Upper lobe of right lung (tissue), 1 donor: ENCODE measurements around the gene PDK2. TPM values are rescaled to one million over a fixed set of nuclear protein-coding genes. Genes with fewer than 3 reads are reported as not detected.

ENCODE experiments used
- ATAC-seq: fragments of 200-7000 bp; cut with Tn5 transposase; one replicate; pipeline ENCODE4 v1.9.1; 2020; ENCODE audit warnings: mild to moderate bottlenecking, moderate library complexity
- DNase-seq: peaks from one replicate; pipeline ENCODE4 v3.0.0-alpha.2; 2020
- H3K27ac ChIP-seq: fragments of 200-600 bp; one replicate; pipeline ENCODE4 v1.8.0; 2022
- H3K27me3 ChIP-seq: fragments of 200-600 bp; one replicate; pipeline ENCODE4 v1.8.0; 2022; ENCODE audit warnings: mild to moderate bottlenecking
- H3K36me3 ChIP-seq: fragments of 200-600 bp; one replicate; pipeline ENCODE4 v1.8.0; 2022
- H3K4me1 ChIP-seq: fragments of 200-600 bp; one replicate; pipeline ENCODE4 v1.8.0; 2022
- H3K4me3 ChIP-seq: fragments of 200-600 bp; one replicate; pipeline ENCODE4 v1.8.0; 2022; ENCODE audit warnings: mild to moderate bottlenecking
- H3K9me3 ChIP-seq: fragments of 200-600 bp; one replicate; pipeline ENCODE4 v1.8.0; 2022
- intact Hi-C: fragments of 100-400 bp; cut with DNase I; formaldehyde crosslinking; loops from one replicate; pipeline ENCODE4 v1.11.0; 2022
- total RNA-seq: library from RNA; stranded (reverse); fragmentation: NEBNext Ultra II Directional; extraction: Animal tissue kit (Norgen Biotek cat#: 25700); gene quantifications from one replicate; pipeline ENCODE4 v1.2.1, GENCODE V29; 2021
- TF ChIP-seq, protein P1 (sequence below): fragments of 200-600 bp; IDR thresholded peaks from one replicate; pipeline ENCODE4 v1.8.0; 2022; ENCODE audit warnings: antibody characterized with exemption
- donor health status: DM: no; HTN: yes; CAD: no; lungs with severe emphysema.

Gene PDK2
- total RNA-seq, 1 donor from 2014 or later = 30.2 TPM

DNA sequence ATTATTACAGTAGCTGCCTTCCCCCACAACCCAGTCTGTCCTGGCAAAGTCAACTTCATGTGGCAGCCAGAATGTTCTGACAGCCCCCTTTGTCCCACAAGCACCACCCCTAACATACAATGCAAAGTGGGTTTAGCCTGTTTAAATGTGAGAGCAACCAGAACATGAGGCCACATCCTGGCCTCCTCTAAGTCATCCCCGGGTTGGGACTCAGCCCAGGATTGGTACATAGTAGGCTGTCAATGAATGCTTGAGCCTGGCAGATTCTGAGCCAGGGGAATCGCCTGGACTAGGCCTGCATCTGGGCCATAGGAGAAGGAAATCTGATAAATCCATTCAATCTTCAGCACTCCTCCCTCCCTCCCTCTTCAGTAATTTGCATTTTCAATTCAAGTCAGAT is 43.5 kb upstream of the PDK2 start:
- Histone ChIP-seq H3K4me1 (peaks cover 45% of the 10 kb centered on the region), H3K36me3 (no peaks in the 10 kb centered on the region), H3K27ac (peak overlapping the region; percentile 18), H3K27me3 (no peaks in the 10 kb centered on the region), H3K4me3 (no peak overlapping the region), H3K9me3 (no peaks in the 10 kb centered on the region)
- intact Hi-C loops = no loop called here
- DNase-seq (no peak), ATAC-seq (no peak)
- TF ChIP-seq, protein P1, sequence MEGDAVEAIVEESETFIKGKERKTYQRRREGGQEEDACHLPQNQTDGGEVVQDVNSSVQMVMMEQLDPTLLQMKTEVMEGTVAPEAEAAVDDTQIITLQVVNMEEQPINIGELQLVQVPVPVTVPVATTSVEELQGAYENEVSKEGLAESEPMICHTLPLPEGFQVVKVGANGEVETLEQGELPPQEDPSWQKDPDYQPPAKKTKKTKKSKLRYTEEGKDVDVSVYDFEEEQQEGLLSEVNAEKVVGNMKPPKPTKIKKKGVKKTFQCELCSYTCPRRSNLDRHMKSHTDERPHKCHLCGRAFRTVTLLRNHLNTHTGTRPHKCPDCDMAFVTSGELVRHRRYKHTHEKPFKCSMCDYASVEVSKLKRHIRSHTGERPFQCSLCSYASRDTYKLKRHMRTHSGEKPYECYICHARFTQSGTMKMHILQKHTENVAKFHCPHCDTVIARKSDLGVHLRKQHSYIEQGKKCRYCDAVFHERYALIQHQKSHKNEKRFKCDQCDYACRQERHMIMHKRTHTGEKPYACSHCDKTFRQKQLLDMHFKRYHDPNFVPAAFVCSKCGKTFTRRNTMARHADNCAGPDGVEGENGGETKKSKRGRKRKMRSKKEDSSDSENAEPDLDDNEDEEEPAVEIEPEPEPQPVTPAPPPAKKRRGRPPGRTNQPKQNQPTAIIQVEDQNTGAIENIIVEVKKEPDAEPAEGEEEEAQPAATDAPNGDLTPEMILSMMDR = no peak

DNA sequence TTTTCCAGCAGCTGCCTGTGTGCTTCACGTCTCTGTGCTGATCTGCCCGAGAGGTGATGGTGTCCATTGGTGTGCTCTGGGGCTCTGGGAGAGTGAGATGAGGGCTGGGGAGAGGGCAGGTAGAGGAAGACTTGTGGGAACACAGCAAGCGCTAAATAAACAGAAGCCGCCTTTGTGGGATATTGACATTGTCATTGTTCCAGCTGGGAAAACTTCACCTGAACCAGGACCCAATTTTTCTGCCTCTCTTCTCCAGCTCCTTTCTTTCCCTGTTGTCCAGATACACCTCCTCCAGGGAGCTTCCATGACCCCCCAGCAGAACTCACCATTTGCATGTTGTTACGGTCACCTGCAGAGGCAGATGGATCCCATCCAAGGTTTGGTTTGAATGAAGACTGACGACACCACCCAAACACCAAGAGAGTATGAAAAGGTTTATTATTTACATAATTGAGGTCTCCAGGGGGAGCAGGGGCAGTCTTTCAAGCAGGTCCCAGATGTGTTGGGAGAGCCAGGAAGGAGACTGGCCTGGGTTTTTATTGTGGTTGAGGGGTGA is 42.8 kb upstream of the PDK2 start:
- Histone ChIP-seq H3K4me1 (peaks cover 41% of the 10 kb centered on the region), H3K27me3 (no peaks in the 10 kb centered on the region), H3K9me3 (no peaks in the 10 kb centered on the region), H3K27ac (peak overlapping the region; percentile 96), H3K4me3 (no peak overlapping the region), H3K36me3 (no peaks in the 10 kb centered on the region)
- TF ChIP-seq, protein P1 = no peak
- ATAC-seq (no peak), DNase-seq (no peak)
- intact Hi-C loops = no loop called here

DNA sequence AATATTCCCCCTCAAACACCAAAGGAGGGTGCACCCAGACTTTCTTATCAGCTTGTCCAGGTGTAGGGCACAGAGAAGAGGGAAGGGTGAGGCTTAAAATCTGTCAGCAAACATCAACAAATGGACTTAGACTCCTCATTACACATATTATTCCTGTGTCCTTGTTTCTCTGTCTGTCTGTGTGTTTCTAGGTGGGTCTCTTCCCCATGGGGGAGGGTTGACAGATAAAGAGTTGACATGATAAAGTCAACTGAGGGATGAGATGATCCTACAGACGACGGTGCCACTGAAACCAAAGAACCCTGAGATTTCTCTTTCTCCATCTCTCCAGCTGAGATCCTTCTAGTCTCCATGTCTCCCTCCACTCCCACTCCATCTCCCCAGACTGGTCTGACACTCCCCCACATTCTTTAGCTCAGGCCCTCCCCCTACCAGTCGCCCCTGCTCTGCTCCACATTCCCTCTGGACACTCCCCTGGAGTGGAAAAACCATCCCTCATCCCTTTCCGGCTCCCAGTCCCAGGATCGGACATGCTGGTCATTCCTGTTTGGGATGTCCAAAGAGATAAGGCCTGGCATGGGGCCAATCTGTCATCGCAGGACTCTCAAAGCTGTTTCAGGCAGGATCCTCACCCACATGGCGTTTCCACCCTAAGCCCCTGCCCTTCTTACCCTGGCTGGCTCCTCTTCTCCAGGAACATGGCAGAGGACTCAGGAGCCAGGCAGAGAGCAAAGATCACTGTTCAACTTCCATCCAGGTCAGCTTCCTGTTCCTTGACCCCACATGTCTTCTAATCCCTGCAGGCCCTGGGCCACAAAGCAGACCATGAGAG is 42.1 kb upstream of the PDK2 start:
- peak overlapping the region; percentile 96 for H3K27ac ChIP-seq
- H3K4me1 ChIP-seq = peaks cover 44% of the 10 kb centered on the region
- TF ChIP-seq, protein P1 = no peak
- H3K36me3 ChIP-seq = no peaks in the 10 kb centered on the region
- H3K27me3 ChIP-seq = no peaks in the 10 kb centered on the region
- ATAC-seq (peak; percentile 2), DNase-seq (no peak)
- intact Hi-C loops = no loop called here
- no peak overlapping the region for H3K4me3 ChIP-seq
- no peaks in the 10 kb centered on the region for H3K9me3 ChIP-seq

DNA sequence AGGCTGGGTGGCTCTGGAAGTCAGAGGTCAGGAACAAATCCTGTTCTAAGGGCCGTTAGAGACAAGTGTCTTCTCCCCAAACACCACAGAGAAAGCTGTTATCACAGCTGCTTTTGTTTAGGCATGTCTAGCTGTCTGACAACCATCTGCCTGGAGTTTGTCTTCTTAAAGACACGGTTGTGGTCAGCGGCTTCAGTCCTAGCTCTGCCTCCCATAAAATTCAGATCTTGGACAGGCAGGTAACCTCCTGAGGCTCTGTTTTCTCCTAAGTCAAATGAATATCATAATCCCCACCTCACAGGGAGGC is 41.5 kb upstream of the PDK2 start:
- TF ChIP-seq, protein P1 = no peak
- no peaks in the 10 kb centered on the region for H3K36me3 ChIP-seq
- intact Hi-C loops = no loop called here
- H3K27ac ChIP-seq = peak overlapping the region; percentile 96
- no peak overlapping the region for H3K4me3 ChIP-seq
- H3K27me3 ChIP-seq = no peaks in the 10 kb centered on the region
- H3K4me1 ChIP-seq = peaks cover 50% of the 10 kb centered on the region
- no peak for ATAC-seq
- DNase-seq = no peak
- H3K9me3 ChIP-seq = no peaks in the 10 kb centered on the region

DNA sequence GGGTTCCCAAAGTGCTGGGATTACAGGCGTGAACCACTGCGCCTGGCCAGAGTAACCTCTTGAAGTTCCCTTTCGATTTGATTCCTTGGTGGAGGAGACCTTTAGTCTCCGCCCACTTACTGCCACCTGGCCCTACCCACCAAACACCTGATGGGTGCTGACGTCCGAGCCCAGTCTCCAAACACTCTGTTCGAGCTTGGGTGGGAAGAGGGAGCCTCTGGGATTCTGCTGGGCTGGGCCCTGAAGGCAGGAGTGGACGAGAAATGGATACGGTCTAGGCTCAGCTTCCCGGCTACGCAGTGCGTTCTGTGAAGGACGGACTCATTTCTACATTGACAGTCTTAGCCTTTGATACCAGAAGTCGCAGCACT is 40.1 kb upstream of the PDK2 start:
- peak; percentile 69 for ATAC-seq
- H3K36me3 ChIP-seq = no peaks in the 10 kb centered on the region
- H3K4me3 ChIP-seq = peak overlapping the region; percentile 90
- H3K9me3 ChIP-seq = no peaks in the 10 kb centered on the region
- peaks cover 64% of the 10 kb centered on the region for H3K4me1 ChIP-seq
- intact Hi-C loops = no loop called here
- DNase-seq = peak; percentile 88
- no peaks in the 10 kb centered on the region for H3K27me3 ChIP-seq
- TF ChIP-seq, protein P1 = no peak
- peak overlapping the region; percentile 96 for H3K27ac ChIP-seq
